Vagina (tissue), 2 donors: ENCODE measurements around the gene TMEM205.
"Not testable (repeated sequence)": the region's sequence is repeated elsewhere in the genome, so short reads cannot be mapped to it uniquely, and the experiment has no call there.

Experiments
- POLR2A ChIP-seq, 2 donors: fragments of 450-650 bp; IDR thresholded peaks; one replicate each; pipeline ENCODE4 v1.6.1; 2017; ENCODE audit warnings: antibody characterized with exemption in 2 of 2, mild to moderate bottlenecking in 2 of 2, moderate library complexity in 2 of 2
- POLR2AphosphoS5 ChIP-seq, 2 donors: sonication (generic); formaldehyde crosslinking; IDR thresholded peaks; one replicate each; pipeline ENCODE4 v1.9.0; 2017; ENCODE audit warnings: antibody characterized with exemption in 2 of 2, mild to moderate bottlenecking in 2 of 2, low read depth in 1 of 2; ENCODE audit not compliant: insufficient read depth in 1 of 2
- TF ChIP-seq, protein P1 (sequence below), 3 experiments: fragments of 450-650 bp in 2 of 3; fragments of 200-600 bp in 1 of 3; sonication (generic) in 1 of 3; IDR thresholded peaks; one replicate each; pipeline ENCODE4 v1.5.1; 2017 to 2019; ENCODE audit warnings: antibody characterized with exemption in 3 of 3, mild to moderate bottlenecking in 2 of 3, moderate library complexity in 2 of 3

DNA sequence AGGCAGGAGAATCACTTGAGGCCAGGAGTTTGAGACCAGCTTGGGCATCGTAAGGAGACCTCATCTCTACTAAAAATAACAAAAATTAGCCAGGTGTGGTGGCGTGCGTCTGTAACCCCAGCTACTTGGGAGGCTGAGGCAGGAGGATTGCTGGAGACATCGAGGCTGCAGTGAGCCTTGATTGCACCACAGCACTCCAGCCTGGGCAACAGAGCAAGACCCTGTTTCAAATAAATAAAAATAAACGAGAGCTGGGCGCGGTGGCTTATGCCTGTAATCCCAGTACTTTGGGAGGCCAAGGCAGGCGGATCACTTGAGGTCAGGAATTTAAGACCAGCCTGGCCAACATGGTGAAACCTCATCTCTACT, 6.0 kb downstream of the TMEM205 start:
- TF ChIP-seq, protein P1, sequence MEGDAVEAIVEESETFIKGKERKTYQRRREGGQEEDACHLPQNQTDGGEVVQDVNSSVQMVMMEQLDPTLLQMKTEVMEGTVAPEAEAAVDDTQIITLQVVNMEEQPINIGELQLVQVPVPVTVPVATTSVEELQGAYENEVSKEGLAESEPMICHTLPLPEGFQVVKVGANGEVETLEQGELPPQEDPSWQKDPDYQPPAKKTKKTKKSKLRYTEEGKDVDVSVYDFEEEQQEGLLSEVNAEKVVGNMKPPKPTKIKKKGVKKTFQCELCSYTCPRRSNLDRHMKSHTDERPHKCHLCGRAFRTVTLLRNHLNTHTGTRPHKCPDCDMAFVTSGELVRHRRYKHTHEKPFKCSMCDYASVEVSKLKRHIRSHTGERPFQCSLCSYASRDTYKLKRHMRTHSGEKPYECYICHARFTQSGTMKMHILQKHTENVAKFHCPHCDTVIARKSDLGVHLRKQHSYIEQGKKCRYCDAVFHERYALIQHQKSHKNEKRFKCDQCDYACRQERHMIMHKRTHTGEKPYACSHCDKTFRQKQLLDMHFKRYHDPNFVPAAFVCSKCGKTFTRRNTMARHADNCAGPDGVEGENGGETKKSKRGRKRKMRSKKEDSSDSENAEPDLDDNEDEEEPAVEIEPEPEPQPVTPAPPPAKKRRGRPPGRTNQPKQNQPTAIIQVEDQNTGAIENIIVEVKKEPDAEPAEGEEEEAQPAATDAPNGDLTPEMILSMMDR (IDR thresholded peaks at IDR 0.05) = not testable (repeated sequence)
- TF ChIP-seq POLR2A (IDR thresholded peaks at IDR 0.05); POLR2AphosphoS5 (IDR thresholded peaks at IDR 0.05; ENCODE audit: insufficient read depth in 1 of 2, low read depth in 1 of 2): not testable (repeated sequence)
